ENCODE measurements around the gene HOXB8.

The HOXB8 gene

GRCh38 chr17:48567209-48567608 lies 47.9 kb downstream of the HOXB8 start:
- DNase-seq, result no peak

GRCh38 chr17:48566717-48567116 lies 48.4 kb downstream of the HOXB8 start:
- DNase-seq, result no peak

- no peak for DNase-seq
These were observed 49.0 kb downstream of the HOXB8 start for GRCh38 chr17:48565925-48566710.

DNA sequence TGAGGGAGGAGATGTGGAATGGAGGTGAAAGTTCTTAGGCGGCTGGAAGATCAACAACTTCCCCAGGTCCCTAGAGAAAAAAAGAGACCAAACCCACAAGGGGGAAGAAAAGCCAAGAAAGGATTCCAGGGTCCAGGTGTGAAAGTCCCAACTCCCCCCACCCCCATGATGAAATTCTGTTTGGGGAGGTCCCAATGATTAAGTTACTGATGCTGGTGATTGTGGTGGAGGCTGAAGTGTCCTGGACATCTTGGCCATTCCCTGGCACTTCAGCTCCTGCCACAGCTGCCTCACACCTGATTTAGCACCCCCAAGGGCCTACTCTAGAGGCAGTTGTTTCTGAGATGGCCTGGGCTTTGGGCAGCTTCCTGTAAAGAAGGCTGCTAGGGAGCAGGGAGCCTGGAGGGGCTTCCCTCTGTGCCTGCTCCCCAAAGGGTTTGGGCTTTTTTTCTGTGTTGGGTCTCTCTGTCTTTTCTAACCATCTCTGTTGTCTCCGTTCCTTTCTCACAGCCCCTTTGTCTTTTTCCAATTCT lies 50.0 kb downstream of the HOXB8 start:
- no peak for DNase-seq

GRCh38 chr17:48564188-48565021 lies 50.7 kb downstream of the HOXB8 start:
- DNase-seq, result no peak

GRCh38 chr17:48563867-48564187 lies 51.3 kb downstream of the HOXB8 start:
- no peak for DNase-seq

DNA sequence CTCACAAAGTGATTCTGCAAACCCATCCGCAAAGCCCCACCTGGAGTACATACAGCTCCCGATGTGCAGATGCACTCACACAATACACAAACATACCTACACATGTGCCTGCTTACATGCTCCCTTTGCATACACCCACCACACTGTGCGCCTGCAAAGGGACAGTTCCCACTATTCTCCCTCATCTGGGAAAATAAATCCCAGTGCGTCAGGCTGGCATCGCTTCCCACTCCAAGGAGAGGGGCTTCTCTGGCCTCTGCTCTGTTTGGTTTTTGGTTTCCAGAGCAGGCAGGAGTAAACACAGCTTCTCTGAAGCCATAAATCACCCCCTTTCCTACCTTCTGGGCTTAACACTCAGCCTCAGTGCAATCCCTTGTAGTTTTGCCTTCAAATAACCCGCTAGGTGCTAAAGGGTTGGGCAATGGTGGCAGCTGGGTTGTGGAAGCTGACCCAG lies 51.7 kb downstream of the HOXB8 start:
- DNase-seq, result no peak

GRCh38 chr17:48562934-48563333 lies 52.2 kb downstream of the HOXB8 start:
- no peak for DNase-seq

All from stimulated activated CD4-positive, alpha-beta T cell treated with anti-CD3 and anti-CD28 coated beads, Interleukin-2, amount 100 ng/mL, for 24 hours (primary cell).